GM21825 (cell line): ENCODE data around the gene PRKN.

Experiments used
- ATAC-seq: cut with Tn5 transposase; IDR thresholded peaks from one replicate; pipeline ENCODE4 v1.9.1; 2021; ENCODE audit warnings: mild to moderate bottlenecking, moderate library complexity; ENCODE audit not compliant: unreplicated experiment

PRKN gene

GRCh38 chr6:161710698-161711097 lies 1016.9 kb downstream of the PRKN start:
- ATAC-seq: no peak

- no peak for ATAC-seq
Observed at GRCh38 chr6:161701056-161701455, 1026.5 kb downstream of the PRKN start.

GRCh38 chr6:161696801-161697200 lies 1030.8 kb downstream of the PRKN start:
- no peak for ATAC-seq

GRCh38 chr6:161694995-161695394 lies 1032.6 kb downstream of the PRKN start:
- no peak for ATAC-seq

- no peak for ATAC-seq
Observed at GRCh38 chr6:161686655-161687054, 1040.9 kb downstream of the PRKN start.

GRCh38 chr6:161684731-161685475 lies 1042.7 kb downstream of the PRKN start:
- no peak for ATAC-seq

GRCh38 chr6:161683400-161683799 lies 1044.2 kb downstream of the PRKN start:
- ATAC-seq: no peak

- no peak for ATAC-seq
Observed at GRCh38 chr6:161682982-161683381, 1044.6 kb downstream of the PRKN start.

GRCh38 chr6:161679980-161680538 lies 1047.5 kb downstream of the PRKN start:
- no peak for ATAC-seq

- ATAC-seq: no peak
Observed at GRCh38 chr6:161677188-161677587, 1050.4 kb downstream of the PRKN start.

GRCh38 chr6:161676586-161676985 lies 1051.0 kb downstream of the PRKN start:
- no peak for ATAC-seq

- no peak for ATAC-seq
Observed at GRCh38 chr6:161674930-161675682, 1052.5 kb downstream of the PRKN start.

GRCh38 chr6:161673026-161673425 lies 1054.5 kb downstream of the PRKN start:
- ATAC-seq: no peak

GRCh38 chr6:161671117-161671516 lies 1056.4 kb downstream of the PRKN start:
- no peak for ATAC-seq

GRCh38 chr6:161668665-161669064 lies 1058.9 kb downstream of the PRKN start:
- ATAC-seq: no peak

GRCh38 chr6:161667957-161668356 lies 1059.6 kb downstream of the PRKN start:
- no peak for ATAC-seq

GRCh38 chr6:161663682-161664081 lies 1063.9 kb downstream of the PRKN start:
- no peak for ATAC-seq

GRCh38 chr6:161660666-161661571 lies 1066.6 kb downstream of the PRKN start:
- no peak for ATAC-seq

GRCh38 chr6:161658211-161658610 lies 1069.4 kb downstream of the PRKN start:
- ATAC-seq: no peak

- ATAC-seq: no peak
Observed at GRCh38 chr6:161654209-161654608, 1073.4 kb downstream of the PRKN start.

- no peak for ATAC-seq
Observed at GRCh38 chr6:161651949-161652348, 1075.6 kb downstream of the PRKN start.
